GM20431 (cell line): ENCODE results near the gene FARSA.
"Not testable (repeated sequence)": the region's sequence is repeated elsewhere in the genome, so short reads cannot be mapped to it uniquely, and the experiment has no call there.

Source experiments
- in situ Hi-C: fragments of 300-500 bp; cut with MseI, MboI; formaldehyde crosslinking; loops from one replicate; pipeline ENCODE4 v1.15.0; 2020; ENCODE audit warnings: low sequenced_read_pairs; ENCODE audit not compliant: unreplicated experiment

FARSA gene

GRCh38 chr19:12933287-12934072 is at the start of gene FARSA:
Gene FARSA, minus strand, starts transcription at chr19:12933711. Its CDS starts 15 bp downstream, at chr19:12933696.
- in situ Hi-C loops = no loop called here

GRCh38 chr19:12983091-12983490 is 49.6 kb upstream of the FARSA start:
- in situ Hi-C loops = loop anchor here (10.0 kb wide), 1 partner anchor 102 kb away; no protein-coding TSS in a partner anchor

- in situ Hi-C loops = loop anchor here (10.0 kb wide), 1 partner anchor 102 kb away; no protein-coding TSS in a partner anchor
Observed at GRCh38 chr19:12982648-12983047, 49.1 kb upstream of the FARSA start.

- in situ Hi-C loops = loop anchor here (10.0 kb wide), 1 partner anchor 105 kb away; no protein-coding TSS in a partner anchor
Observed at GRCh38 chr19:12979974-12980373, 46.5 kb upstream of the FARSA start.

- in situ Hi-C loops = not testable (repeated sequence)
Observed at GRCh38 chr19:12976109-12976508, 42.6 kb upstream of the FARSA start.

- in situ Hi-C loops = no loop called here
Observed at GRCh38 chr19:12975221-12975741, 41.8 kb upstream of the FARSA start.

- in situ Hi-C loops = no loop called here
Observed at GRCh38 chr19:12974301-12975220, 41.0 kb upstream of the FARSA start.

- in situ Hi-C loops = no loop called here
Observed at GRCh38 chr19:12973236-12973635, 39.7 kb upstream of the FARSA start.

- in situ Hi-C loops = no loop called here
Observed at GRCh38 chr19:12970070-12970820, 36.7 kb upstream of the FARSA start.

- in situ Hi-C loops = no loop called here
Observed at GRCh38 chr19:12969292-12969988, 35.9 kb upstream of the FARSA start, which contains the start of gene DAND5. Gene DAND5, plus strand, starts transcription at chr19:12969576. Its CDS starts 85 bp downstream, at chr19:12969661.

GRCh38 chr19:12967907-12968306 is 34.4 kb upstream of the FARSA start:
- in situ Hi-C loops = no loop called here

- in situ Hi-C loops = no loop called here
Observed at GRCh38 chr19:12965812-12966135, 32.3 kb upstream of the FARSA start.

- in situ Hi-C loops = no loop called here
Observed at GRCh38 chr19:12965017-12965811, 31.7 kb upstream of the FARSA start.

- in situ Hi-C loops = no loop called here
Observed at GRCh38 chr19:12959481-12959880, 26.0 kb upstream of the FARSA start.

- in situ Hi-C loops = not testable (repeated sequence)
Observed at GRCh38 chr19:12957389-12957952, 24.0 kb upstream of the FARSA start.

- in situ Hi-C loops = no loop called here
Observed at GRCh38 chr19:12956446-12957388, 23.2 kb upstream of the FARSA start, which contains the start of gene GADD45GIP1. Gene GADD45GIP1, minus strand, starts transcription at chr19:12957223. Its CDS starts 11 bp downstream, at chr19:12957212.

- in situ Hi-C loops = no loop called here
Observed at GRCh38 chr19:12955996-12956395, 22.5 kb upstream of the FARSA start.
